UCSD-AML1 (cell line): ENCODE results near the gene ZNF506.
"Not testable (repeated sequence)": the region's sequence is repeated elsewhere in the genome, so short reads cannot be mapped to it uniquely, and the experiment has no call there.

Experiments
- DNase-seq: peaks from one replicate; lab custom pipeline; 2025; ENCODE audit not compliant: unreplicated experiment; lab: John Stamatoyannopoulos, UW

The ZNF506 gene

GRCh38 chr19:19821366-19821951, at the start of gene ZNF506:
Gene ZNF506 (minus strand): TSS chr19:19821750. CDS start chr19:19821603, 147 bp downstream.
- no peak for DNase-seq

- not testable (repeated sequence) for DNase-seq
Measured at GRCh38 chr19:19870086-19870485, 48.5 kb upstream of the ZNF506 start.

- no peak for DNase-seq
Measured at GRCh38 chr19:19866611-19867248, 45.2 kb upstream of the ZNF506 start.

- DNase-seq: no peak
Measured at GRCh38 chr19:19865750-19866610, 44.4 kb upstream of the ZNF506 start, which contains the start of gene ZNF253. Gene ZNF253 (plus strand): TSS chr19:19865882. CDS start chr19:19865997, 115 bp downstream.

GRCh38 chr19:19860756-19861390, 39.3 kb upstream of the ZNF506 start:
- no peak for DNase-seq

GRCh38 chr19:19858751-19859150, 37.2 kb upstream of the ZNF506 start:
- no peak for DNase-seq

- DNase-seq: not testable (repeated sequence)
Measured at GRCh38 chr19:19851740-19852139, 30.2 kb upstream of the ZNF506 start.

- no peak for DNase-seq
Measured at GRCh38 chr19:19849056-19849455, 27.5 kb upstream of the ZNF506 start.

GRCh38 chr19:19847781-19848180, 26.2 kb upstream of the ZNF506 start:
- no peak for DNase-seq

GRCh38 chr19:19835560-19836038, 14.0 kb upstream of the ZNF506 start:
- DNase-seq: no peak

GRCh38 chr19:19826875-19827274, 5.3 kb upstream of the ZNF506 start:
- DNase-seq: no peak

- DNase-seq: no peak
Measured at GRCh38 chr19:19823916-19824315, 2.4 kb upstream of the ZNF506 start.

GRCh38 chr19:19821976-19822375, 426 bp upstream of the ZNF506 start:
- not testable (repeated sequence) for DNase-seq

- no peak for DNase-seq
Measured at GRCh38 chr19:19820774-19821320, 703 bp downstream of the ZNF506 start.

GRCh38 chr19:19817357-19817756, 4.2 kb downstream of the ZNF506 start:
- no peak for DNase-seq

- no peak for DNase-seq
Measured at GRCh38 chr19:19816679-19817078, 4.9 kb downstream of the ZNF506 start.

- DNase-seq: not testable (repeated sequence)
Measured at GRCh38 chr19:19811999-19812398, 9.6 kb downstream of the ZNF506 start.

GRCh38 chr19:19805480-19805879, 16.1 kb downstream of the ZNF506 start:
- no peak for DNase-seq

GRCh38 chr19:19788015-19788414, 33.5 kb downstream of the ZNF506 start:
- DNase-seq: no peak

GRCh38 chr19:19785476-19785875, 36.1 kb downstream of the ZNF506 start:
- not testable (repeated sequence) for DNase-seq

- no peak for DNase-seq
Measured at GRCh38 chr19:19782783-19783182, 38.8 kb downstream of the ZNF506 start.
